Neural cell (in vitro differentiated cells): ENCODE measurements around the gene TTC13. TPM values are rescaled to one million over a fixed set of nuclear protein-coding genes. Genes with fewer than 3 reads are reported as not detected.

Experiments used
- H2AFZ ChIP-seq: fragments of 200-600, 300-800 bp; sonication (generic), shearing (Covaris generic); 2 replicates; pipeline ENCODE4 v1.6.0; 2014; ENCODE audit warnings: low read depth, mild to moderate bottlenecking, antibody characterized with exemption, low read length, moderate library complexity
- H3F3A ChIP-seq: fragments of 200-600 bp; shearing (Covaris generic); 2 replicates; pipeline ENCODE4 v1.6.1; 2016; ENCODE audit warnings: mild to moderate bottlenecking, moderate library complexity, mixed read lengths, antibody characterized with exemption, low read length; ENCODE audit not compliant: insufficient read depth, poor library complexity, severe bottlenecking
- H3K27ac ChIP-seq: fragments of 200-600, 300-800 bp; sonication (generic), shearing (Covaris generic); 2 replicates; pipeline ENCODE4 v1.5.1; 2014; ENCODE audit warnings: mild to moderate bottlenecking, low read length, moderate library complexity
- H3K27me3 ChIP-seq: fragments of 300-800, 200-600 bp; sonication (generic), shearing (Covaris generic); 2 replicates; pipeline ENCODE4 v1.6.0; 2014; ENCODE audit warnings: mild to moderate bottlenecking, low read depth, low read length, moderate library complexity; ENCODE audit not compliant: insufficient read depth
- H3K36me3 ChIP-seq: fragments of 300-800, 200-600 bp; sonication (generic), shearing (Covaris generic); 2 replicates; pipeline ENCODE4 v1.5.1; 2014; ENCODE audit warnings: mild to moderate bottlenecking, antibody characterized with exemption, low read length, moderate library complexity; ENCODE audit not compliant: insufficient read depth
- H3K4me2 ChIP-seq: fragments of 300-800, 200-600 bp; sonication (generic), shearing (Covaris generic); 2 replicates; pipeline ENCODE4 v1.6.0; 2014; ENCODE audit warnings: mild to moderate bottlenecking, low read length
- H3K4me3 ChIP-seq: fragments of 300-800, 200-600 bp; sonication (generic), shearing (Covaris generic); 2 replicates; pipeline ENCODE4 v1.5.1; 2014; ENCODE audit warnings: mild to moderate bottlenecking, low read length, moderate library complexity
- H3K79me2 ChIP-seq: fragments of 200-600 bp; shearing (Covaris generic); replicated peaks from 2 replicates; pipeline ENCODE4 v1.6.0; 2014; ENCODE audit warnings: mild to moderate bottlenecking, low read length, moderate library complexity; ENCODE audit not compliant: insufficient read depth
- H3K9ac ChIP-seq: fragments of 300-800, 200-600 bp; sonication (generic), shearing (Covaris generic); 2 replicates; pipeline ENCODE4 v1.6.1; 2016; ENCODE audit warnings: mild to moderate bottlenecking, low read length, mixed read lengths
- H3K9me2 ChIP-seq: fragments of 200-600 bp; shearing (Covaris generic); 2 replicates; pipeline ENCODE4 v1.6.1; 2016; ENCODE audit warnings: mild to moderate bottlenecking, low read length, mixed read lengths; ENCODE audit not compliant: insufficient read depth
- H3K9me3 ChIP-seq: fragments of 200-600, 300-800 bp; sonication (generic), shearing (Covaris generic); 2 replicates; pipeline ENCODE4 v1.6.1; 2016; ENCODE audit warnings: mild to moderate bottlenecking, mixed run types, low read length, moderate library complexity, mixed read lengths
- H4K20me1 ChIP-seq: fragments of 200-600 bp; shearing (Covaris generic); 2 replicates; pipeline ENCODE4 v1.6.1; 2016; ENCODE audit warnings: mild to moderate bottlenecking, mixed run types; ENCODE audit not compliant: insufficient read depth
- EP300 ChIP-seq: fragments of 450-650 bp; conservative IDR thresholded peaks from 2 replicates; pipeline ENCODE4 v1.6.1; 2014; ENCODE audit warnings: antibody characterized with exemption, mild to moderate bottlenecking, moderate library complexity; ENCODE audit not compliant: poor library complexity, severe bottlenecking
- EZH2 ChIP-seq: fragments of 200-600, 300-800 bp; shearing (Covaris generic), sonication (generic); IDR thresholded peaks from 2 replicates; pipeline ENCODE4 v1.6.1; 2014; ENCODE audit warnings: antibody characterized with exemption, low read length, borderline replicate concordance, mild to moderate bottlenecking; ENCODE audit not compliant: insufficient read depth, poor library complexity, severe bottlenecking
- MXI1 ChIP-seq: fragments of 450-650 bp; conservative IDR thresholded peaks from 2 replicates; pipeline ENCODE4 v1.6.1; 2014; ENCODE audit warnings: antibody characterized with exemption, mild to moderate bottlenecking; ENCODE audit not compliant: poor library complexity, severe bottlenecking
- POLR2AphosphoS5 ChIP-seq: IDR thresholded peaks from 2 replicates; pipeline ENCODE4 v1.6.1; 2012
- RAD21 ChIP-seq: fragments of 450-650 bp; conservative IDR thresholded peaks from 2 replicates; pipeline ENCODE4 v1.6.1; 2014; ENCODE audit warnings: antibody characterized with exemption, mild to moderate bottlenecking, moderate library complexity
- SMC3 ChIP-seq: fragments of 450-650 bp; conservative IDR thresholded peaks from 2 replicates; pipeline ENCODE4 v1.6.1; 2014; ENCODE audit warnings: antibody characterized with exemption, mild to moderate bottlenecking, moderate library complexity; ENCODE audit not compliant: poor library complexity
- TAF1 ChIP-seq: IDR thresholded peaks from 2 replicates; pipeline ENCODE4 v1.6.1; 2012; ENCODE audit warnings: low read depth
- polyA plus RNA-seq: library from polyadenylated mRNA; depleted of rRNA; stranded (reverse); fragments of >200 nt; gene quantifications from 2 replicates; pipeline ENCODE4 v1.2.3, GENCODE V29; 2014
- TF ChIP-seq, protein P1 (sequence below): fragments of 450-650 bp; IDR thresholded peaks from 2 replicates; pipeline ENCODE4 v1.5.1; 2014; ENCODE audit warnings: antibody characterized with exemption, mild to moderate bottlenecking, moderate library complexity; ENCODE audit not compliant: poor library complexity, severe bottlenecking
- TF ChIP-seq, protein P2 (sequence below): IDR thresholded peaks from 2 replicates; pipeline ENCODE4 v1.6.1; 2012; ENCODE audit warnings: borderline replicate concordance

TTC13 gene
- polyA plus RNA-seq, 1 donor from 2014 or later: 33.8 TPM

- no peaks in the 10 kb centered on the region for H3K27me3 ChIP-seq
- no peak overlapping the region for H3K27ac ChIP-seq
- no peak overlapping the region for H3K9ac ChIP-seq
- H3K36me3 ChIP-seq: no peaks in the 10 kb centered on the region
- H2AFZ ChIP-seq: no peak overlapping the region
- no peaks in the 10 kb centered on the region for H4K20me1 ChIP-seq
- H3K79me2 ChIP-seq: no peaks in the 10 kb centered on the region
- H3K4me3 ChIP-seq: no peak overlapping the region
- TF ChIP-seq, protein P1, sequence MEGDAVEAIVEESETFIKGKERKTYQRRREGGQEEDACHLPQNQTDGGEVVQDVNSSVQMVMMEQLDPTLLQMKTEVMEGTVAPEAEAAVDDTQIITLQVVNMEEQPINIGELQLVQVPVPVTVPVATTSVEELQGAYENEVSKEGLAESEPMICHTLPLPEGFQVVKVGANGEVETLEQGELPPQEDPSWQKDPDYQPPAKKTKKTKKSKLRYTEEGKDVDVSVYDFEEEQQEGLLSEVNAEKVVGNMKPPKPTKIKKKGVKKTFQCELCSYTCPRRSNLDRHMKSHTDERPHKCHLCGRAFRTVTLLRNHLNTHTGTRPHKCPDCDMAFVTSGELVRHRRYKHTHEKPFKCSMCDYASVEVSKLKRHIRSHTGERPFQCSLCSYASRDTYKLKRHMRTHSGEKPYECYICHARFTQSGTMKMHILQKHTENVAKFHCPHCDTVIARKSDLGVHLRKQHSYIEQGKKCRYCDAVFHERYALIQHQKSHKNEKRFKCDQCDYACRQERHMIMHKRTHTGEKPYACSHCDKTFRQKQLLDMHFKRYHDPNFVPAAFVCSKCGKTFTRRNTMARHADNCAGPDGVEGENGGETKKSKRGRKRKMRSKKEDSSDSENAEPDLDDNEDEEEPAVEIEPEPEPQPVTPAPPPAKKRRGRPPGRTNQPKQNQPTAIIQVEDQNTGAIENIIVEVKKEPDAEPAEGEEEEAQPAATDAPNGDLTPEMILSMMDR: no peak
- TF ChIP-seq, protein P2, sequence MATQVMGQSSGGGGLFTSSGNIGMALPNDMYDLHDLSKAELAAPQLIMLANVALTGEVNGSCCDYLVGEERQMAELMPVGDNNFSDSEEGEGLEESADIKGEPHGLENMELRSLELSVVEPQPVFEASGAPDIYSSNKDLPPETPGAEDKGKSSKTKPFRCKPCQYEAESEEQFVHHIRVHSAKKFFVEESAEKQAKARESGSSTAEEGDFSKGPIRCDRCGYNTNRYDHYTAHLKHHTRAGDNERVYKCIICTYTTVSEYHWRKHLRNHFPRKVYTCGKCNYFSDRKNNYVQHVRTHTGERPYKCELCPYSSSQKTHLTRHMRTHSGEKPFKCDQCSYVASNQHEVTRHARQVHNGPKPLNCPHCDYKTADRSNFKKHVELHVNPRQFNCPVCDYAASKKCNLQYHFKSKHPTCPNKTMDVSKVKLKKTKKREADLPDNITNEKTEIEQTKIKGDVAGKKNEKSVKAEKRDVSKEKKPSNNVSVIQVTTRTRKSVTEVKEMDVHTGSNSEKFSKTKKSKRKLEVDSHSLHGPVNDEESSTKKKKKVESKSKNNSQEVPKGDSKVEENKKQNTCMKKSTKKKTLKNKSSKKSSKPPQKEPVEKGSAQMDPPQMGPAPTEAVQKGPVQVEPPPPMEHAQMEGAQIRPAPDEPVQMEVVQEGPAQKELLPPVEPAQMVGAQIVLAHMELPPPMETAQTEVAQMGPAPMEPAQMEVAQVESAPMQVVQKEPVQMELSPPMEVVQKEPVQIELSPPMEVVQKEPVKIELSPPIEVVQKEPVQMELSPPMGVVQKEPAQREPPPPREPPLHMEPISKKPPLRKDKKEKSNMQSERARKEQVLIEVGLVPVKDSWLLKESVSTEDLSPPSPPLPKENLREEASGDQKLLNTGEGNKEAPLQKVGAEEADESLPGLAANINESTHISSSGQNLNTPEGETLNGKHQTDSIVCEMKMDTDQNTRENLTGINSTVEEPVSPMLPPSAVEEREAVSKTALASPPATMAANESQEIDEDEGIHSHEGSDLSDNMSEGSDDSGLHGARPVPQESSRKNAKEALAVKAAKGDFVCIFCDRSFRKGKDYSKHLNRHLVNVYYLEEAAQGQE: no peak
- no peak for TF ChIP-seq SMC3
- TF ChIP-seq MXI1: no peak
- no peak for TF ChIP-seq EZH2
- H3F3A ChIP-seq: no peaks in the 10 kb centered on the region
- H3K9me3 ChIP-seq: no peaks in the 10 kb centered on the region
- no peaks in the 10 kb centered on the region for H3K9me2 ChIP-seq
- H3K4me2 ChIP-seq: no peak overlapping the region
Measured at GRCh38 chr1:230895452-230895851, 83.2 kb downstream of the TTC13 start.

GRCh38 chr1:230894664-230895063 lies 84.0 kb downstream of the TTC13 start:
- Histone ChIP-seq H3K9me3 (no peaks in the 10 kb centered on the region), H3K27me3 (no peaks in the 10 kb centered on the region), H4K20me1 (no peaks in the 10 kb centered on the region), H3F3A (no peaks in the 10 kb centered on the region), H3K4me2 (no peak overlapping the region), H3K36me3 (no peaks in the 10 kb centered on the region), H3K27ac (no peak overlapping the region), H3K9me2 (no peaks in the 10 kb centered on the region), H2AFZ (no peak overlapping the region), H3K4me3 (no peak overlapping the region), H3K79me2 (no peaks in the 10 kb centered on the region), H3K9ac (no peak overlapping the region)
- TF ChIP-seq TAF1: no peak
- no peak for TF ChIP-seq SMC3
- TF ChIP-seq RAD21: no peak
- TF ChIP-seq MXI1: no peak
- TF ChIP-seq EP300: no peak
- TF ChIP-seq, protein P2: no peak
- TF ChIP-seq EZH2: no peak
- TF ChIP-seq, protein P1: no peak
- TF ChIP-seq POLR2AphosphoS5: no peak
